Progenitor cell of endocrine pancreas (in vitro differentiated cells): ENCODE measurements around the gene ANAPC5. TPM values are rescaled to one million over a fixed set of nuclear protein-coding genes. Genes with fewer than 3 reads are reported as not detected.
A peak's percentile ranks its signal among the peaks of the same experiment; 100 is the strongest.

ENCODE experiments used
- DNase-seq: peaks from one replicate; pipeline ENCODE4 v3.0.0; 2021; ENCODE audit warnings: low spot score; ENCODE audit not compliant: unreplicated experiment
- H3K27ac Mint-ChIP-seq: 2 replicates; pipeline ENCODE4 v1.8.0; 2021; ENCODE audit warnings: mild to moderate bottlenecking, moderate library complexity, mixed read lengths
- H3K27me3 Mint-ChIP-seq: 2 replicates; pipeline ENCODE4 v1.8.0; 2021; ENCODE audit warnings: mixed read lengths
- H3K36me3 Mint-ChIP-seq: 2 replicates; pipeline ENCODE4 v1.8.0; 2022; ENCODE audit warnings: mixed read lengths; ENCODE audit not compliant: insufficient read depth
- H3K4me1 Mint-ChIP-seq: 2 replicates; pipeline ENCODE4 v1.8.0; 2021; ENCODE audit warnings: low read depth, mixed read lengths
- H3K4me3 Mint-ChIP-seq: 2 replicates; pipeline ENCODE4 v1.8.0; 2021; ENCODE audit warnings: low read depth, mild to moderate bottlenecking, moderate library complexity, mixed read lengths
- H3K9me3 Mint-ChIP-seq: 2 replicates; pipeline ENCODE4 v1.8.0; 2021; ENCODE audit warnings: low read depth, mixed read lengths
- CTCF ChIP-seq: fragments of 200-600 bp; sonication (generic); IDR thresholded peaks from one replicate; pipeline ENCODE4 v1.5.0; 2021; ENCODE audit warnings: antibody characterized with exemption, mild to moderate bottlenecking; ENCODE audit not compliant: unreplicated experiment
- total RNA-seq: library from RNA; stranded (reverse); gene quantifications from 2 replicates; pipeline ENCODE4 v1.2.1, GENCODE V29; 2021

ANAPC5 gene
- total RNA-seq, 1 donor from 2014 or later = 94.3 TPM

- Mint-ChIP-seq H3K9me3 (no peaks in the 10 kb centered on the region), H3K4me3 (no peak overlapping the region), H3K27me3 (no peaks in the 10 kb centered on the region), H3K36me3 (peaks cover 17% of the 10 kb centered on the region), H3K27ac (no peak overlapping the region), H3K4me1 (no peaks in the 10 kb centered on the region)
- no peak for DNase-seq
- no peak for TF ChIP-seq CTCF
Measured at GRCh38 chr12:121279071-121279375, 73.2 kb downstream of the ANAPC5 start.

GRCh38 chr12:121278169-121279070, 73.8 kb downstream of the ANAPC5 start:
- Mint-ChIP-seq H3K9me3 (no peaks in the 10 kb centered on the region), H3K36me3 (peaks cover 16% of the 10 kb centered on the region), H3K27me3 (no peaks in the 10 kb centered on the region), H3K27ac (peak overlapping the region; percentile 45), H3K4me1 (no peaks in the 10 kb centered on the region), H3K4me3 (no peak overlapping the region)
- no peak for TF ChIP-seq CTCF
- DNase-seq = no peak

GRCh38 chr12:121277374-121277759, 74.8 kb downstream of the ANAPC5 start:
- no peaks in the 10 kb centered on the region for H3K9me3 Mint-ChIP-seq
- DNase-seq = no peak
- no peak for TF ChIP-seq CTCF
- peaks cover 21% of the 10 kb centered on the region for H3K36me3 Mint-ChIP-seq
- no peak overlapping the region for H3K27ac Mint-ChIP-seq
- no peak overlapping the region for H3K4me3 Mint-ChIP-seq
- H3K27me3 Mint-ChIP-seq = no peaks in the 10 kb centered on the region
- no peaks in the 10 kb centered on the region for H3K4me1 Mint-ChIP-seq

GRCh38 chr12:121274036-121274763, 78.0 kb downstream of the ANAPC5 start:
- no peaks in the 10 kb centered on the region for H3K27me3 Mint-ChIP-seq
- H3K36me3 Mint-ChIP-seq = peaks cover 26% of the 10 kb centered on the region
- TF ChIP-seq CTCF = no peak
- no peaks in the 10 kb centered on the region for H3K9me3 Mint-ChIP-seq
- H3K27ac Mint-ChIP-seq = no peak overlapping the region
- H3K4me1 Mint-ChIP-seq = no peaks in the 10 kb centered on the region
- no peak overlapping the region for H3K4me3 Mint-ChIP-seq
- no peak for DNase-seq

GRCh38 chr12:121273364-121273896, 78.8 kb downstream of the ANAPC5 start:
- TF ChIP-seq CTCF = no peak
- H3K27me3 Mint-ChIP-seq = no peaks in the 10 kb centered on the region
- H3K4me3 Mint-ChIP-seq = no peak overlapping the region
- DNase-seq = no peak
- H3K36me3 Mint-ChIP-seq = peaks cover 27% of the 10 kb centered on the region
- peak overlapping the region; percentile 57 for H3K27ac Mint-ChIP-seq
- no peaks in the 10 kb centered on the region for H3K9me3 Mint-ChIP-seq
- H3K4me1 Mint-ChIP-seq = no peaks in the 10 kb centered on the region
